ENCODE data around the gene ZNF747.
"Not testable (repeated sequence)": the region's sequence is repeated elsewhere in the genome, so short reads cannot be mapped to it uniquely, and the experiment has no call there.

The ZNF747 gene

DNA sequence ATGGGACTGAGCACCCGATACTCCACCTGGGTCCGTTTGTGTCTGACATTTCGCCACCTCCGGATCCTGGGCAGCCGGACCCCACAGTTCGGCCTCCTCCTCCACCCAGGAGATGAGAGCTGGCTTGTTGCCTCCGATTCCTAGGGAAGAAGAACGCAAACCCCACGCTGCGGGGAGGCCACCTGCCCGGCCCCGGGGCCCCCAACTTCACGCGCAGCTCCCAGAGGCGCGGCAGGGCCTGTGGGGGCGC is 23.0 kb upstream of the ZNF747 start:
- no peak for DNase-seq

DNA sequence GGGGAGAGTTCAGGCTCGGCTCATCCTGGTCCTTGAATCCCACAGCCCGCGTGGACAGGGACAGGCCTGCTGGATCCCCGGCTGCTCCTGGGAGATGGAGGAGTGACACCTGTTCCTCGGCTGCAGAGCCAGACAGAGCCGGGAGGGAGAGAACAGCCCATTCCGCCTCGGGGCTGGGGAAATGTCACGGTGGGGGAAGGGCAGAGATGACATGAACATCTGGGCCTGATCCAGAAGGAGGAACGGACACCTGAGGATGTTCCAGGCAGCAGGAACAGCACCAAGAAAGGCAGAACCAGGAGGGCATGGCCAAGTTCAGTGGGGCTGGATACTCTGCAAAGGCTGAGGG is 21.4 kb upstream of the ZNF747 start:
- no peak for DNase-seq

DNA sequence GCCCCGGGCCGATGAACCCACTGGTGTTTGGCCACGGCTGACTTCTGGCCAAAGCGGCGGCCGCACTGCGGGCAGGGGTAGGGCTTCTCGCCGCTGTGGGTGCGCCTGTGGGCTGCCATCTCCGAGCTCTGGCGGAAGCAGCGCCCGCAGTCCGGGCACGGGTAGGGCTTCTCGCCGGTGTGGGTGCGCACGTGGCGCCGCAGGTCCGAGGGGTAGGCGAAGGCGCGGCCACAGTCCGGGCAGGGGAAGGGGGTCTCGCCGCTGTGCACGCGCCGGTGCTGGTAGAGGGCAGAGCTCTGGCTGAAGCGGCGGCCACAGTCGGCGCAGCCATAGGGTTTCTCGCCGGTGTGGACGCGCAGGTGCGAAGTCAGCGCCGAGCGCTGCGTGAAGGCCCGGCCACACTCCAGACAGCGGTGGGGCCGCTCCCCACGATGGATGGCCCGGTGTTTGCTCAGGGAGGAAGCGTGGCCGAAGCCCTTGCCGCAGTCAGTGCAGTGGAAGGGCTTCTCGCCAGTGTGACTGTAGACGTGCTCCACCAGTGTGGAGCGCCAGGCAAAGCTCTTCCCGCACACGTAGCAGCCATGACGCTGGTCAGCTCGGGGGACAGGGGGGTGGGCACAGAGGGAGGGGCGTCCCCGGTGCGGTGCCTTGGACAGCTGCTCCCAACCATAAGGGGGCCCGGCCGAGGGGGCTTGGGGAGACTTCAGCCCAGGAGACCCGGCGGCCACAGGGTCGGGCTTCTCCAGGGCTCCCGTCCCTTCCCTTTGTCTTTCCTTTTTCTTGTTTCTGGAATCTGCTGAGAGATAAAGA is 20.9 kb upstream of the ZNF747 start:
- no peak for DNase-seq

DNA sequence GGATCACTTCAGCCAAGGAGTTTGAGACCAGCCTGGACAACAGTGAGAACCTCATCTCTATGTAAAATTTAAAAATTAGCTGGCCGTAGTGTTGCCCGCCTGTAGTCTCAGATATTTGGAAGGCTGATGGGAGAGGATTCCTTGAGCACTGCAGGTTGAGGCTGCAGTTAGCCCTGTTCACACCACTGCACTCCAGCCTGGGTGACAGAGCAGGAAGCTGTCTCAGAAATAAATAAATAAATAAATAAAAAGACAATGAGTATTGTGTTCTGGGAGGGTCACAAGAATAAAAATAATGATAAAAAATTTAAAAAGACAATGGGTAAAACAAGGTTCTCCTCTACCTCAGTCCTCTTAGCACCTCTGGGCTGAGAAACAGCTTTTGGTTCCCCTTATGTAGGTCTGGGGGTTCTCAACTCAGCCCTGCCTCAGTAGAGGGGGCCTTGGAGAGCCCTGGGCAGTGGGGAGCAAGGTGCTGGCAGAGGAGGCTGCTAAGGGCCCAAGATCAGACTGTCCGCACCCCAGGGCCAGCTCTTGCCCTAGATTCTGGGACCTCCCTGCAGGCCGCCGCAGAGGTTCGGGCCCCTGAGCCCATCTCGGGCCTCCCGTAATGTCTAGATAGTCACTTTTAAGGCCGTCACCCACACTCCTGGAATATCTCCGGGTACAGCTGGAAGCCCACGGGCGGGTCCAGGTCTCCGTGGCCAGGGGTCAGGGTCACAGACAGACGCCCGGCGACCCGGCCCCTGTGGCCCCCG is 20.1 kb upstream of the ZNF747 start:
- DNase-seq, result no peak

DNA sequence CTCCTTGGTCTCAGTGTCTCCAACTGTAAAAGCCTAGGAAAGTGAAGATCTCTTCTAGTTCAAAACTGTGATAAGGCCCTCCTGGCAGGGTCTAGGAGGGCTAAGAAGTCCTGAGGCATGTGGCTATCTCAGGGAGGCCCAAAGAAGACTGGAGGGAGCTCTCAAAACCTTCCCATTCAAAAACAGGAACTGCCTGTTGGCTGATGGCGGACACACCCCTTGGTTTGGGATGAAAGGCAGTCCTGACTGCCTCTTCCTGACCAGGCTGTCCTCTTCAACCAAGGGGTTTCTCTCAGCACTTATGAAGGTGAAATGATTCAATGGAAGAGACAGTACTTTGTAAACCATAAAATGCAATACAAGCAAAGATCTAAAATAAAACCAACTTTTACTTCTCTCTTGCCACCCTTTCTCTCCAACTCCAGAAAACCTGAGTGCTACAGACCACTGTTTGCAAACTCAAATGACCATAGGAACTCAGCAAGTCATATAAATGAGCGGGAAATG is 18.8 kb upstream of the ZNF747 start:
- no peak for DNase-seq

DNA sequence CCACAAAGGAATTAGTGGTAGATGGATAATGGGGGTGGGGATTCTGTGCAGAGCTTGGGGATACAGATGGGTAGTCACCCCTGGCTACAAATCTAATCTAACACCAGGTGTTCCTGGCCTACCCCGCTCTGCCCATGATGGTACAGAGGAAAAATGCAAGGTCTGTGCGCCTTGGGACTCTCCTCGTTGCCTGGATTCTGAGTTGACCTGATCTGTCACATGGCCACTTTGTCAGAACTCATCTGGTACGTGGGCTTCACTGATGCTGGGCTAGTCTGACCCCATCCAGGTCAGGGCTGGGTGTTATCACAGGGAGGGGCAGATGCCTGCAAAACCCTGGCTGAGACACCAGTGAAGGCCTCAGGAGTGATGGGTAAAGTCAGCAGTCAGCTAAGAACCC is 18.3 kb upstream of the ZNF747 start:
- DNase-seq, result no peak

DNA sequence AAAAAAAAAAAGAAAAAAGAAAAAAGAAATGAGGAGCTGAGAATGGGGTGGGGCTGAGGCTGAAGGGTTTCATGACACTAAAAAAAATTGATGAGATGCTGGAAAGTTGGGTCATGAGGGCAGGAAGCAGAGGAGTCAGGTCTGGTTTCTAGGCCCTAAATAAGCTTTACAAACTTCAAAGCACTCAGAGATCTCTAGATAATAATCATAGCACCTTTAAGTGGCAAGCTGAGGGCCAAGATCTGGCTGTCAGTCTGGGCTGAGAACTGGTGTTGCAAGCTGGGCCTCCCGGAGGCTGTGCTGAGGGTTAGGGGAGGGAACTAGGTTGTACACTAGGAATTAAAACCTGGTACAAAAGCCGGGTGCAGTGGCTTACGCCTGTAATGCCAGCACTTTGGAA is 17.1 kb upstream of the ZNF747 start:
- no peak for DNase-seq

DNA sequence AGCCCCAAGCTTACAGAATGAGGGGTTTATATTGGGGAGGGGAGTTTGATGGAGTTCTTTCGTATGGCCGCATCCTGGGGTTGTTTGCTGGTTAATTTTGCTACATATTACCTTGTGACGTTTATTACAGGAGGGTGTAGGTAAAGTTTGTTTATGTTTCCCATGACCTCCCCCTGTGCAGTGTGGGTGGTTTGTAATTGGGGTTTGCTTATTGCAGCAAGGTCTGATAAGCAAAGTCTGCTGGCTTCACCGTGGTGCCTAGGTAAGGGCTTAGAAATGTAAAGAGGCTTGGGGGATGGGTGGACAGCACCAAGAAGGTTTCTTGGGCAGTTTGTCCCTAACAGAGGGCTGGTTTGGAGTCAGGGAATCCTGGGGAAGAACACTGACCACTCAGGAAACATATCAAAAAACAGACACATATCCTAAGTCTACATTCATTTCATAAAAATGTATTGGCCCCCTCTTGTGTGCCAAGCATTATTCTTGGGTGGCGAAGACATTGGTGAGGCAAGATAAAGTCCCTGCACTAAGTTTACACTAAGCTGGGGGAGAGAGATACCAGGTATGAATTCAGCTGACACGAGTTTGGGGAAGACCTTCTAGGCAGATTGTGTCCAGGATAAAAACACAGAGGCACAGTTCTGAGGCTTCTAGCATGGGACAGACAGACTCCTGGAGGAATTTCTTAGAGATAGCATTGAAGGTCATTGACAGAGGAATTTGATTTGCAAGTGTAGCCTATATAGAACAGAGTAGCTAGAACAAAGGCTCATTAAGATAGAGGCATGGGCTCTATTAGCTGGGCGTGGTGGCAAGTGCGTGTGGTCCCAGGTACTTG is 14.0 kb upstream of the ZNF747 start:
- DNase-seq, result no peak

DNA sequence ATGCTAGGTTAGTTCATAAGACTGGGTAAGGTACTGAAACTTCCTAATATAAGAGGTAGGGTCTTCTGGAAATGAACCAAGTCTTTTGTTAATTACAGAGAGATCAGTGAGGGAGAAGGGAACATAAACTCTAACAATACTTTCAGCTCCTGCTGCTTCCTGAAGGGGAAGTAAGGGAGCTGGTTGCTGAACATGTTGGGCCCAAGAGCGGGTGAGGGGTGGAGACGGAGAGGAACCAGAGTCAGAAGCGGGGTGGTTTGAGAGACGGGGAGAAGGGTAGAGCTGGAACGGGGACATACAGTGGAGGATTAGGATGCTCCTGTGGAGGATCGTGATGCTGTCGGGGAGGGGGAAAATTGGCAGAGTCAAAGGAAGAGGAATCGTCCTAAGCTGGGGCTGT is 11.5 kb upstream of the ZNF747 start:
- DNase-seq, result no peak

DNA sequence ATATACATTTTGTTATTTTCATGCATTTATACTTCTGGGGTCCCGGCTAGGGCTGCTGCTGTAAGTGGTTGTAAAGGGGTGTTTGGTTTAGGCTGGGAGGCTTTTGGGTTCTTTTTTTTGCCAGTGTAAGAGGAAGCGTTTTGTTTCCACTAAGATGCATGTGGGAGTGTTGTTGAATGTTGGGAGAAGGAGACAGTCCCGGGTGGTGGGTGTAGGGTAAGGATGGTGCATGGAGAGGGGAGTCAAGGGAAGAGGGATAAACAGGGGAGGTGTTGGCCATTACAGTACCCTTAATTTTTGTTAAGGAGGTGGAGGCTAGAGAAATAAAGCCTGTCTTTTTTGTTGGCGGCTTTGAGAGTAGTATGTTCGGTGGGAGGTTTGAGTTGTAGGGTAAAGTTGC is 8.4 kb upstream of the ZNF747 start:
- DNase-seq, result no peak

DNA sequence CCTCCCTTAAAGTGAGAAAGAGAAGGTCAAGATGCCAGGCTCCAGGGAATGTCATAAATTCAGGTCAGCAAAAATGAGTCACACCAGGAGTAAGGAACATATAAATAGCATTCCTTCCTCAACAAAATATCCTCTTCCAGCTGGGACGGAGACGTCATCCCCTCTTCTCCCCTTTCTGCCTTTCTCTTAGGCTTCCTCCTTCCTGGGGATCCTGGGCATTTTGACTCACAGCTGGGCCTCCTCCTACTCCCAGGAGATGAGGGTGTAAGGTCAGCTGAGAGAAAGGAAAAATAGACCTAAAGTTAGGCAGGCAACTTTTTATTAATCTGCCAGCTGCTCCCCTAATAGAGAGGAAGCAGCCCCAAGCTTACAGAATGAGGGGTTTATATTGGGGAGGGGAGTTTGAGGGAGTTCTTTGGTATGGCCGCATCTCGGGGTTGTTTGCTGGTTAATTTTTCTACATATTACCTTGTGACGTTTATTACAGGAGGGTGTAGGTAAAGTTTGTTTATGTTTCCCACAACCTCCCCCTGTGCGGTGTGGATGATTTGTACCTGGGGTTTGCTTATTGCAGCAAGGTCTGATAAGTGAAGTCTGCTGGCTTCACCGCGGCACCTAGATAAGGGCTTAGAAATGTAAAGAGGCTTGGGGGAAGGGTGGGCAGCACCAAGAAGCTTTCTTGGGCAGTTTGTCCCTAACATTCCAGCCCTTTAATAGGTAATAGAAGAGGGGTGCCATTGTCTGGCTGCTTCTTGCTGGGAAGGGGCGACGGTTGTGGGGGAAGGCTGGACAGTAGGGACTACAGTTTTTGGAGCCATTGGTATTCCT is 7.1 kb upstream of the ZNF747 start:
- no peak for DNase-seq

DNA sequence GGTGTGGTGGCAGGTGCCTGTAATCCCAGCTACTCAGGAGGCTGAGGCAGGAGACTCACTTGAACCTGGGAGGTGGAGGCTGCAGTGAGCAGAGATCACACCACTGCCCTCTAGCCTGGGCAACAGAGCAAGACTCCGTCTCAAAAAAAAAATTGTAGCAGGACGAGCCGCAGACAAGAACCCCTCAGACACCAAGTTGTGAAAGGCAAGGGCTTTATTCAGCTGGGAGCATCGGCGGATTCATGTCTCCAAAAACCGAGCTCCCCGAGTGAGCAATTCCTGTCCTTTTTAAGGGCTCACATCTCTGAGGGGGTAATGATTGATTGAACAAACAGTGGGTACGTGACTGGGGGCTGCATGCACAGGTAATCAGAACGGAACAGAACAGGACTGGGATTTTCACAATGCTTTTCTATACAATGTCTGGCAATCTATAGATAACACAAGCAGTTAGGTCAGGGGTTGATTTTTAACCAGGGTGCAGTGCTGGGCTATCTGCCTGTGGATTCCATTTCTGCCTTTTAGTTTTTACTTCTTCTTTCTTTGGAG is 6.3 kb upstream of the ZNF747 start:
- not testable (repeated sequence) for DNase-seq

DNA sequence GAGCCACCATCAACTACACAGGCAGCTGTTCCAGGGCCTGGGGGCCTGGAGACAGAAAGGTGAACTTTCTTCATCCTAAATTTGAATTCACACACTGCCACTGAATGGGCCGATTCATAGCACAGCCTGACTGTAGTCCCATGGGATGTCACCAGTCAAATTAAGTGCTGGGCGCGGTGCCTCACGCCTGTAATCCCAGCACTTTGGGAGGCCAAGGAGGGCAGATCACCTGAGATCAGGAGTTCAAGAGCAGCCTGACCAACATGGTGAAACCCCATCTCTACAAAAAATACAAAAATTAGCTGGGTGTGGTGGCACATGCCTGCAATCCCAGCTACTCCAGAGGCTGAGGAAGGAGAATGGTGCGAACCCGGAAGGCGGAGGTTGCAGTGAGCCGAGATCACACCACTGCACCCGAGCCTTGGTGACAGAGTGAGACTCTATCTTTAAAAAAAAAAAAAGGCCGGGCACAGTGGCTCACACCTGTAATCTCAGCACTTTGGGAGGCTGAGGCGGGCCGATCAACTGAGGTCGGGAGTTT is 5.4 kb upstream of the ZNF747 start:
- DNase-seq, result not testable (repeated sequence)

DNA sequence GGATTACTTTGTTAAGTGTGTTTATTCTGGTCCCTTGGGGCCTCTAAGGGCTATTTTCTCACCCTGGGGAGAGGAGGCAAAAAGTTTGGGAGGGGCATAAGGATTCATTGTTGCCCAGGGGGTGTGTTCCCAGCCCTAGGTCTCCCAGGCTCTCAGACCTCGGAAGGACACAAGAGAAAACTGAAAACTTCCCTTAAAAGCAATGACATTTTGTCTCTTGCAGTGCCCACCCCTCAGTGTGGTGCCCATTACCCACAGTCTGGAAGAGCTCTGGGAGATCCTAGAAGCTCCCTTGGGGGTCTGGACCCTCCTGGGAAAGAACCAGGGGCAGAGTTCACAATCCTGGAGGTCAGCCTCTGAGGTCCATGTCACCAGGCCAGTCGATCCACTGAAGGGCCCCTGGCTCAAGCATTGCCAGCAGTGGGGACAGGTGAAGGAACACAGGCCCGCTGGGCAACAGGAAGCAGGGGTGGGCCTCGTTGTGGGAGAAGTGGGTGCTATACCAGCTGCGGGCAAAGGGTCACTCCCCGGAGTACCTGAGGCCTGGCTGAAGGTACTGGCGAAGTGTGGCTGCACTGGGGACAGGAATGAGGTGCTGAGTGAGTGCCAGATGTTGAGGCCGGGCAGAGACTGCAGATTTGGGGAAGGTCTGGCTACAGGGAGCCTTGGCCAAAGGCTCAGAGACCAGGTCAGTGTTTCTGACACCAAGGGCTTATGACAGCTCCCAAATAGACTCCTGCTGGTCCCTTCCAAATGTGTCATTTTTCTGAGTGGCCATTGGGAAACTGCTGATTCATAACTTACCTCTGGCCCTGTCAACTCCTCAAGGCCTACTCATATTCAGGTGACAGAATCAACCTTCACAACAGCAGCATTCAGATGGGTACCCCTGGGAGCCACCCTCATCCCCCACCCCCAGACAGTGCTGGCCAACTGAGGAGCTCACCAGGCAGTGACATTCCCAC is 4.6 kb upstream of the ZNF747 start:
- no peak for DNase-seq

DNA sequence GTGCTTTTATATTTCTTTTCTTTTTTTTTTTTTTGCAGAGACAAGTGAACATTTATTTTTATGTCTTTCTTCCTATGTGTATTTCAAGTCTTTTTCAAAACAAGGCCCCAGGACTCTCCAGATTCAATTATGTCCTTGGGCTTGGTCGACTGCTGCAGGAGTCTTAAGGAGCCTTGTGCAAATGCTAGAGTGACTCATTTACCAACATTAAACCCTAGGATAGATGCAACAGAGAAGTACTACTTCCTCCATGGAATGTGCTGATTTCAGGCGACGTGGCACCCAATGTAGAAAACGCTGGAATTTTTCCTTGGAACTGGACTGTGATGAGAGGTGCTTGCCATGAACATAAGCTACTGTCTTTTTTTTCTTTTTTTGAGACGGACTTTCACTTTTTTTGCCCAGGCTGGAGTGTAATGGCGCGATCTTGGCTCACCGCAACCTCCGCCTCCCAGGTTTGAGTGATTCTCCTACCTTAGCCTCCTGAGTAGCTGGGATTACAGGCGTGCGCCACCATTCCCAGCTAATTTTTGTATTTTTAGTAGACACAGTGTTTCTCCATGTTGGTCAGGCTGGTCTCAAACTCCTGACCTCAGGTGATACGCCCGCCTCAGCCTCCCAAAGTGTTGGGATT is 1.9 kb upstream of the ZNF747 start:
- DNase-seq, result not testable (repeated sequence)

DNA sequence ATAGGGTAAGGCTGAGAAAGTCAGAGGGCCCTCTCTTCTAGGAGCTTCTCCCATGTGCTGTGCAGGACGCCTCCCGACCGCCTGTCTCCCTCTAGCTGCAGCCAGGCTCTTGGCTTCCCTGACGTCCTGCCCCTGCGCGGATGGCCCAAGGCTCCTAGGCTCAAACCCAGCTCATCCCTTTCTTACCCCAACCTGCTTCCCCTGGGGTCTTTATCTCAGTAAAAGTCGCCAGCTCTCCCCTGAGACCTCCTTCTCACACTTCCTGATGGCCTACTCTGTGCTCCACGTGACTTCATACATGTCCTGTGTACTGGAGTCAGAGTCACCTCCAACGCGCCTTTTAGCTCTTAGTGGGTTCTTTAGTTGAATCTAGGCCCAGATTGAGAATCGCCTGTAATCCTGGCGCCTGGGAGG is 1.1 kb upstream of the ZNF747 start:
- DNase-seq, result peak; percentile 39

DNA sequence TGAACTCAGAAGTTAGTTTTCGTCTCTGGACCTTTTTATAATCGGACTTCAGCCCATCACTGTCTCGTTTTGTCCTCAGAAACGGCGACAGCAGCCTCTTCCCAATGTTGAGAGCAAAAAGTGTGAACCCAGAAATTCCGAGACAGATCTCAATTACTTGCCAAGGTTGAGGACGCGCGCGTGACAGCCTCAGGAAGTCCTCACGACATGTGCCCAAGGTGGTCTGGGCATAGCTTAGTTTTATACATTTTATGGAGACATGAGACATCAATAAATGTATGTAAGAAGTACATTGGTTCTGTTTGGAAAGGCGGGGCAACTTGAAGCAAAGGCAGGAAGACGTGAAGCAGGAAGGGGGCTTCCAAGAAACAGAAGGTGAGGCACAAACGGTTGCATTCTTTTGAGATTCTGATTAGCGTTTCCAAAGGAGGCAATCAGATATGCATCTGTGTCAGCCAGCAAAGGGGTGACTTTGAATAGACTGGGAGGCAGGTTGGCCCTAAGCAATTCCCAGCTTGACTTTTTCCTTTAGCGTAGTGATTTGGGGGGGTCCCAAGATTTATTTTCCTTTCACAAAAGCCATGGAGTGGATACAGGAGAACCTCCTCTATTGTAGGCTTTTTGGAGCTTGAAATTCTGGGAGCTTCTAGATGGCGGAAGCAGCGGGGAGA is 583 bp upstream of the ZNF747 start:
- no peak for DNase-seq

DNA sequence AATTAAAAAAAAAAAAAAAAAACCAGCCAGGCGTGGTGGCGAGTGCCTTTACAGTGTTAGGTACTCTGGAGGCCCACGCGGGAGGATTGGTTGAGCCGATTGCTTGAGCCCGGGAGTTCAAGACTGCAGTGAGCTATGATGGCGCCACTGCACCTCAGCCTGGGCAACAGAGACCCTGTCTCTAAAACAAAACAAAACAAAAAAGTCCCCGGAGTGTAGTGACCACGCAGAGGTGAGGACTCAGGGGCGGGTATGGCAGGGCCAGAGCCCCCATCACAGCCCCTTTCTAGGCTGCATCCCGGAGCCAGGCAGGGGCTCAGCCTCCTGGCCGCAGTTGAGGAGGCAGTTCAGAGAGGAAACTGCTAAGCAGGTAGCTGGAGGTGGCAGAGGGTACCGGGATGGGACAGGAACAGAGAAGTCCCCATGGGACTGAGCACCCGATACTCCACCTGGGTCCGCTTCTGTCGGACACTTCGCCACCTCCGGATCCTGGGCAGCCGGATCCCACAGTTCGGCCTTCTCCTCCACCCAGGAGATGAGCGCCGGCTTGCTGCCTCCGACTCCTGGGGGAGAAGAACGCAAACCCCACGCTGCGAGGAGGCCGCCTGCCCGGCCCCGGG is 800 bp downstream of the ZNF747 start:
- no peak for DNase-seq

DNA sequence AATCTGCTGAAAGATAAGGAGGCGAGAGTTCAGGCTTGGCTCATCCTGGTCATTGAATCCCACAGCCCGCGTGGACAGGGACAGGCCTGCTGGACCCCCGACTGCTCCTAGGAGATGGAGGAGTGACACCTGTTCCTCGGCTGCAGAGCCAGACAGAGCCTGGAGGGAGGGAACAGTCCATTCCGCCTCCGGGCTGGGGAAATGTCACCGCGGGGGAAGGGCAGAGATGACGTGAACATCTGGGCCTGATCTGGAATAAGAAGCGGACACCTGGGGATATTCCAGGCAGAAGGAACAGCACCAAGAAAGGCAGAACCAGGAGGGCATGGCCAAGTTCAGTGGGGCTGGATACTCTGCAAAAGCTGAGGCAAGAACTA is 1.5 kb downstream of the ZNF747 start:
- no peak for DNase-seq
